Ascending aorta (tissue), 2 donors: ENCODE results near the gene GSTA2. TPM values are rescaled to one million over a fixed set of nuclear protein-coding genes. Genes with fewer than 3 reads are reported as not detected.
"Not testable (repeated sequence)": the region's sequence is repeated elsewhere in the genome, so short reads cannot be mapped to it uniquely, and the experiment has no call there.

Experiments
- DNase-seq, 2 donors: peaks; one replicate each; pipeline ENCODE4 v3.0.0-alpha.2; 2019; ENCODE audit warnings: low spot score in 2 of 2
- H3K27ac ChIP-seq, 2 donors: fragments of 200-600 bp; sonication (generic); one replicate each; pipeline ENCODE4 v1.5.1; 2016 to 2017; ENCODE audit warnings: mild to moderate bottlenecking in 1 of 2
- H3K27me3 ChIP-seq: fragments of 200-600 bp; sonication (generic); one replicate; pipeline ENCODE4 v1.5.1; 2017
- H3K36me3 ChIP-seq, 2 donors: fragments of 200-600 bp; sonication (generic); one replicate each; pipeline ENCODE4 v1.5.1; 2016
- H3K4me1 ChIP-seq, 2 donors: fragments of 200-600 bp; sonication (generic); one replicate each; pipeline ENCODE4 v1.5.1; 2016 to 2017; ENCODE audit warnings: mild to moderate bottlenecking in 1 of 2
- H3K4me3 ChIP-seq, 2 donors: fragments of 200-600 bp; sonication (generic); one replicate each; pipeline ENCODE4 v1.5.1; 2016 to 2017; ENCODE audit warnings: mild to moderate bottlenecking in 1 of 2
- H3K9me3 ChIP-seq, 2 donors: fragments of 200-600 bp; sonication (generic); one replicate each; pipeline ENCODE4 v1.5.1; 2016
- intact Hi-C: fragments of 100-400 bp; cut with DNase I; formaldehyde crosslinking; loops from one replicate; pipeline ENCODE4 v1.15.1; 2023
- total RNA-seq: library from RNA; depleted of rRNA; stranded (reverse); fragments of >200 nt; gene quantifications from one replicate; pipeline ENCODE4 v1.1.0, GENCODE V29; 2016
- TF ChIP-seq, protein P1 (sequence below), 3 experiments: fragments of 200-600 bp in 2 of 3; fragments of 450-650 bp in 1 of 3; sonication (generic) in 2 of 3; IDR thresholded peaks; one replicate each; pipeline ENCODE4 v1.5.1; 2016 to 2019; ENCODE audit warnings: antibody characterized with exemption in 3 of 3, mild to moderate bottlenecking in 1 of 3, moderate library complexity in 1 of 3

Gene GSTA2
- total RNA-seq, 1 donor from 2014 or later: not detected

DNA sequence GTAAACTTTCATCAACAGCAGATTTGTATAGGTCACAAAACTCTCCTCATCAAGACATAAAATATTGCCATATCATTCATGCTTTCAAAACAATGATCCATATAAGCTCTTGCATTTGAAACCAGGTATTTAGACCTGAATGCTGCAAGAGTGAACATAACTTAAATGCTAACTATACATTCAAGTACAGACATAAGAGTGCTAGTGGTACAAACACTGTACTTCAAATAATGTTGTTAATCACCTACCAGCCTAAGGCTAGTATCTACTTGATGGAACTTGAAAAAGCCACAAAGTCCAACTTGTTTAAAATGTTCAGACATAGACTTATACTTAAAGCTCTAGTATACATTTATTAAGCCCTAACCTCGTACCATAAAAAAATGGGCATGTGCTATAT is 16.0 kb upstream of the GSTA2 start:
- no peak overlapping the region for H3K27ac ChIP-seq
- intact Hi-C loops: no loop called here
- no peaks in the 10 kb centered on the region for H3K9me3 ChIP-seq
- TF ChIP-seq, protein P1, sequence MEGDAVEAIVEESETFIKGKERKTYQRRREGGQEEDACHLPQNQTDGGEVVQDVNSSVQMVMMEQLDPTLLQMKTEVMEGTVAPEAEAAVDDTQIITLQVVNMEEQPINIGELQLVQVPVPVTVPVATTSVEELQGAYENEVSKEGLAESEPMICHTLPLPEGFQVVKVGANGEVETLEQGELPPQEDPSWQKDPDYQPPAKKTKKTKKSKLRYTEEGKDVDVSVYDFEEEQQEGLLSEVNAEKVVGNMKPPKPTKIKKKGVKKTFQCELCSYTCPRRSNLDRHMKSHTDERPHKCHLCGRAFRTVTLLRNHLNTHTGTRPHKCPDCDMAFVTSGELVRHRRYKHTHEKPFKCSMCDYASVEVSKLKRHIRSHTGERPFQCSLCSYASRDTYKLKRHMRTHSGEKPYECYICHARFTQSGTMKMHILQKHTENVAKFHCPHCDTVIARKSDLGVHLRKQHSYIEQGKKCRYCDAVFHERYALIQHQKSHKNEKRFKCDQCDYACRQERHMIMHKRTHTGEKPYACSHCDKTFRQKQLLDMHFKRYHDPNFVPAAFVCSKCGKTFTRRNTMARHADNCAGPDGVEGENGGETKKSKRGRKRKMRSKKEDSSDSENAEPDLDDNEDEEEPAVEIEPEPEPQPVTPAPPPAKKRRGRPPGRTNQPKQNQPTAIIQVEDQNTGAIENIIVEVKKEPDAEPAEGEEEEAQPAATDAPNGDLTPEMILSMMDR (IDR thresholded peaks at IDR 0.05): no peak
- H3K36me3 ChIP-seq: no peaks in the 10 kb centered on the region
- no peak overlapping the region for H3K4me3 ChIP-seq
- no peak for DNase-seq
- H3K4me1 ChIP-seq: no peaks in the 10 kb centered on the region
- H3K27me3 ChIP-seq: no peaks in the 10 kb centered on the region

DNA sequence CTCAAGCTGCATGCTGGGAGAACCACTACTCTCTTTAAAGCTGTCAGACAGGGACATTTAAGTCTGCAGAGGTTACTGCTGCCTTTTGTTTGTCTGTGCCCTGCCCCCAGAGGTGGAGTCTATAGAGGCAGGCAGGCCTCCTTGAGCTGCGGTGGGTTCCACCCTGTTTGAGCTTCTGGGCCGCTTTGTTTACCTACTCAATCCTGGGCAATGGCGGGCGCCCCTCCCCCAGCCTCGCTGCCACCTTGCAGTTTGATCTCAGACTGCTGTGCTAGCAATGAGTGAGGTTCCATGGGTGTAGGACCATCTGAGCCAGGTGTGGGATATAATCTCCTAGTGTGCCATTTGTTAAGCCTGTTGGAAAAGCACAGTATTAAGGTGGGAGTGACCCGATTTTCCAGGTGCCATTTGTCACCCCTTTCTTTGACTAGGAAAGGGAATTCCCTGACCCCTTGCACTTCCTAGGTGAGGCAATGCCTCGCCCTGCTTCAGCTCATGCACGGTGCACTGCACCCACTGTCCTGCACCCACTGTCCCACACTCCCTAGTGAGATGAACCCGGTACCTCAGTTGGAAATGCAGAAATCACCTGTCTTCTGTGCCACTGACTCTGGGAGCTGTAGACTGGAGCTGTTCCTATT is 13.6 kb upstream of the GSTA2 start:
- H3K9me3 ChIP-seq, DNase-seq, H3K27ac ChIP-seq, intact Hi-C loops, H3K4me1 ChIP-seq, H3K4me3 ChIP-seq, H3K36me3 ChIP-seq, H3K27me3 ChIP-seq: not testable (repeated sequence)

DNA sequence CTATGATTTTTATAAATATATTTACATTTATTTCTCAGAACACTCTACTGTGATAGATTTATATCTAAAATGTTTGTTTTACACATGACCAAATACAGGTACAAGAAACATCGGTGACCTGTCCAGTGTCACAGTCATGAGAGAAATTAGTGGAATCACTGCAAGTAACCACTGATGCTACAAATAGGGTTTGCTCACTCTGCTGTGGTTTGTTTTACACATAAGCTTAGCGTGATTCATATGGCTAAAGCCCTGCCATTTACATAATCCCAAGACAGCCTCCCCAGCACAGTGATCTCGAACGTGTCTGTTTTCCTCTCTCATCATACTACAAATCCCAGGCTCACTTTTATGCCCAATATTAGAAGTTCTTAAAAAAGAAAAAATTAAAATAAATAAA is 6.1 kb upstream of the GSTA2 start:
- not testable (repeated sequence) for H3K4me3 ChIP-seq

DNA sequence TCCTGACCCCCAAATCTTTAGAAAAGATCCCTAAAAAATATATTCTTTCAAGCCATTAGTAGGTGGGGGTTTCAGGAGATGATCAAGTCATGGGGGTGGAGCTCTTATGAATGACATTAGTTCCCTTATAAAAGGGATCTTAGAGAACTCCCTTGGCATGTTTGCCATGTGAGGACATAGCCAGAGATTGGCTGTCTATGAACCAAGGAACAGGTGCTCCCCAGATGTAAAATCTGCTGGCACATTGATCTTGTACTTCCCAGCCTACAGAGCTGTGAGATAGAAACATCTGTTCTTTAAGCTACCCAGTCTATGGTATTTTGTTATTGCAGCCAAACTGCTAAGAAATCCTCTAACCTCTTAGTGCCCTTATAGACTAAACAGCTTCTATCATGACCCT is 4.4 kb upstream of the GSTA2 start:
- H3K36me3 ChIP-seq, H3K4me3 ChIP-seq, H3K9me3 ChIP-seq, H3K27me3 ChIP-seq, H3K4me1 ChIP-seq, DNase-seq, H3K27ac ChIP-seq, intact Hi-C loops: not testable (repeated sequence)

More for the DNA sequence above, 6.1 kb upstream of the GSTA2 start:
- H3K27ac ChIP-seq, H3K4me1 ChIP-seq, H3K36me3 ChIP-seq, H3K9me3 ChIP-seq, intact Hi-C loops, H3K27me3 ChIP-seq, DNase-seq: not testable (repeated sequence)

DNA sequence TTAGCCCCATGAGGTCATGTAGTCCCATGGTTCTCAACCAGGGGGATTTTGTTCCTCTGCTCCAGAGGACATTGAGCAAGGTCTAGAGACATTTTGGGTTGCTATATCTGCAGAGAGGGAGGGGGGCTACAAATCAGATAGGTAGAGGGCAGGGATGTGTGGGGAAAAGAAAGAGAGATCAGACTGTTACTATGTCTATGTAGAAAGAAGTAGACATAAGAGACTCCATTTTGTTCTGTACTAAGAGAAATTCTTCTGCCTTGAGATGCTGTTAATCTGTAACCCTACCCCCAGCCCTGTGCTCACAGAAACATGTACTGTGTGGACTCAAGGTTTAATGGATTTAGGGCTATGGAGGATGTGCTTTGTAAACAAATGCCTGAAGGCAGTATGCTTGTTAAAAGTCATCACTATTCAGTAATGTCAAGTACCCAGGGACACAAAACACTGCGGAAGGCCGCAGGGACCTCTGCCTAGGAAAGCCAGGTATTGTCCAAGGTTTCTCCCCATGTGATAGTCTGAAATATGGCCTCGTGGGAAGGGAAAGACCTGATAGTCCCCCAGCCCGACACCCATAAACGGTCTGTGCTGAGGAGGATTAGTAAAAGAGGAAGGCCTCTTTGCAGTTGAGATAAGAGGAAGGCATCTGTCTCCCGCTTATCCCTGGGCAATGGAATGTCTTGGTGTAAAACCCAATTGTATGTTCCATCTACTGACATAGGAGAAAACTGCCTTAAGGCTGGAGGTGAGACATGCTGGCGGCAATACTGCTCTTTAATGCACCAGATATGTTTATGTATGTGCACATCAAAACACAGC is 1.4 kb downstream of the GSTA2 start:
- intact Hi-C loops, H3K27ac ChIP-seq, H3K4me3 ChIP-seq, H3K36me3 ChIP-seq, H3K4me1 ChIP-seq, DNase-seq, H3K27me3 ChIP-seq, H3K9me3 ChIP-seq: not testable (repeated sequence)

DNA sequence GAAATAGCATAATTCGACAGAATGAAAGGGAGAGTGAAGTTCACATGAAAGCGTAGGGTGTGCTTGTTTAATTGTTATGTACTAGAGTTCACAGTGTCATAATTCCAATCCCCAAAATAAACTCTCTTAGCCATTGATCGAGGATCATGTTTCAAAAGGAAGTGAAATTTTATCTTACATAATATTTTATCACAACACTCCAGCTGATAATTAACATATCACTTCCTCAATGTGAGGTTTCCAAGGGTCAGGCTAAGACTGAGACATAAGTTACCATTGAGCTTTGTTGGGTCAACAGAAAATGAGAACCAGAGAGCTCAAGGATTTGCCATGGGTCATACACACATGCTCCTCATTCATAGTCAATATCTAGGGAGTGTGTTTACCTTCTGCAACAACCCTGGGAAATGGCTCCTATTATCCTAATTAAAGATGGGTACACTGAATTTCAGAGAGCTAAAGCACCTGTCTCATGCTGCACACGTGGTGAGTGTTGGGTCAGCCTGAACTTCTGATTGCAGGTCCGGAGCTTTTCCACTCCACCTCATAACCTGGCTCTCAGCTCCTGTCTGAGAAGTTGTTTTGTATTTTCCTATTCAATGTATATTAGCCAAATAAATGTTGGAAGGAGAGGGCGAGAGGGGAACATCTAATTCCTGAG is 3.0 kb downstream of the GSTA2 start:
- H3K4me1 ChIP-seq: no peaks in the 10 kb centered on the region
- TF ChIP-seq, protein P1 (IDR thresholded peaks at IDR 0.05): no peak
- H3K9me3 ChIP-seq: no peaks in the 10 kb centered on the region
- no peak for DNase-seq
- H3K36me3 ChIP-seq: no peaks in the 10 kb centered on the region
- no peak overlapping the region for H3K4me3 ChIP-seq
- H3K27ac ChIP-seq: no peak overlapping the region
- intact Hi-C loops: no loop called here
- H3K27me3 ChIP-seq: no peaks in the 10 kb centered on the region

DNA sequence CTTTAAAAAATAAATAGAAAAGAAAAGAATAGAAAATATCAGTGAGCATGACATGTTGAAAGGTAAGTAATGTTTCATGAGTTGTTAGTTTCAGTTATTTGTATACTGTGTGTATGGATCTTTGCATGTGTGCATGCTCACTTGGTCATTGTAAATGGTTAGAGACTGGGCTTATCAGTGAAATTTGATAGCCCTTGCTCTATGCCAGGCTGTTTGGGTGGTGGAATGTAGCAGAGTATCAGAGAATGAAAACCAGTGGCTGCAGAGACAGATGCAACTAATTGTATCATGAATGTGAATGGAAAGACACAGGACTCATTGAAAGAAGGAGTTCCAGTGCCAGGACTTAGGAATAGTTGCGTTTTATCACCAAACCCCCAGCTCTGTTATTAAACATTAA is 4.2 kb downstream of the GSTA2 start:
- intact Hi-C loops: no loop called here
- DNase-seq: no peak
- H3K27ac ChIP-seq: no peak overlapping the region
- TF ChIP-seq, protein P1 (IDR thresholded peaks at IDR 0.05): no peak
- H3K4me3 ChIP-seq: no peak overlapping the region
- no peaks in the 10 kb centered on the region for H3K36me3 ChIP-seq
- H3K4me1 ChIP-seq: no peaks in the 10 kb centered on the region
- no peaks in the 10 kb centered on the region for H3K9me3 ChIP-seq
- H3K27me3 ChIP-seq: no peaks in the 10 kb centered on the region

DNA sequence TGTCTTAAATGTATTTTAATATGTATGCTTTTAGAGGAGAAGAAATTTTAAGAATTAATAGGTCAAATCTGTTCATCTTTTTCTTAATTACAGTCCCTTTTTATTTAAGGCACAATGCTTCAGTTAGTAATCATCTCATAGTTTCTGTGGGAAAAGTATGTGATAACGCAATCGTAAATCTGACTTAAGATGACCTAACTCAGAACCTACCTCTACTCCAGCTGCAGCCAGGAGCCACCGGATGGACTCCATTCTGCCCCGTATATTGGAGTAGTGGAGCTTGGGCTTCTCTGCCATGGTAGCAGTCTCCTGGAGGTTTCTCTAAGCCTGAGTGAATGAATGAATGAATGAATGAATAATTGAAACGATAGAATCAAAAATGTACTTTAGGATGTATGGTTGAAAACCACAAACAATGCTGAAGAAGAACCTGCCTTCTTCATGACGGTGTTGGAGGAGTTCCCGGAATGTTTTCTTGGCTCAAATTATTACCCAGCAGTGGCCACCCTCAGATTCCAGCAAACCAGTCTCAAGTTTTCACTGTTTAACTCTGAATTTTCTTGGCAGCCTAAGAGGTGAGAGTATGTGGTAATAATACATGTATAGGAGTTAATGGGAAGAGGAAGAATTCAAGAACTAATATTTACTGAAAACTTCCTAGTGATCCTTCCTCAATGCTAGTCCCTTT is 5.5 kb downstream of the GSTA2 start:
- H3K27ac ChIP-seq, H3K9me3 ChIP-seq, DNase-seq, H3K4me1 ChIP-seq, H3K4me3 ChIP-seq, intact Hi-C loops, H3K27me3 ChIP-seq, H3K36me3 ChIP-seq: not testable (repeated sequence)
